PFSK-1 (cell line): ENCODE data around the gene SPIRE2.

Source experiments
- POLR2AphosphoS5 ChIP-seq: IDR thresholded peaks from 2 replicates; pipeline ENCODE4 v1.6.1; 2012; ENCODE audit warnings: low read depth, mild to moderate bottlenecking, control low read depth, low read length, moderate library complexity
- SIN3A ChIP-seq: IDR thresholded peaks from 2 replicates; pipeline ENCODE4 v1.6.1; 2012; ENCODE audit warnings: mild to moderate bottlenecking, low read length, moderate library complexity, borderline replicate concordance; ENCODE audit not compliant: insufficient read depth

GRCh38 chr16:89905511-89906139, 77.3 kb downstream of the SPIRE2 start:
- TF ChIP-seq SIN3A, result no peak
- no peak for TF ChIP-seq POLR2AphosphoS5
